Stimulated activated CD8-positive, alpha-beta memory T cell treated with anti-CD3 and anti-CD28 coated beads, Interleukin-7, amount 100 ng/mL, for 24 hours (primary cell): ENCODE measurements around the gene CKAP4.
"Not testable (repeated sequence)": the region's sequence is repeated elsewhere in the genome, so short reads cannot be mapped to it uniquely, and the experiment has no call there.

Experiments
- DNase-seq: peaks from one replicate; pipeline ENCODE4 v3.0.0-alpha.2; 2020; ENCODE audit warnings: low read depth

Gene CKAP4, protein sequence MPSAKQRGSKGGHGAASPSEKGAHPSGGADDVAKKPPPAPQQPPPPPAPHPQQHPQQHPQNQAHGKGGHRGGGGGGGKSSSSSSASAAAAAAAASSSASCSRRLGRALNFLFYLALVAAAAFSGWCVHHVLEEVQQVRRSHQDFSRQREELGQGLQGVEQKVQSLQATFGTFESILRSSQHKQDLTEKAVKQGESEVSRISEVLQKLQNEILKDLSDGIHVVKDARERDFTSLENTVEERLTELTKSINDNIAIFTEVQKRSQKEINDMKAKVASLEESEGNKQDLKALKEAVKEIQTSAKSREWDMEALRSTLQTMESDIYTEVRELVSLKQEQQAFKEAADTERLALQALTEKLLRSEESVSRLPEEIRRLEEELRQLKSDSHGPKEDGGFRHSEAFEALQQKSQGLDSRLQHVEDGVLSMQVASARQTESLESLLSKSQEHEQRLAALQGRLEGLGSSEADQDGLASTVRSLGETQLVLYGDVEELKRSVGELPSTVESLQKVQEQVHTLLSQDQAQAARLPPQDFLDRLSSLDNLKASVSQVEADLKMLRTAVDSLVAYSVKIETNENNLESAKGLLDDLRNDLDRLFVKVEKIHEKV

GRCh38 chr12:106247674-106248311 lies at the start of gene CKAP4:
Gene CKAP4, minus strand, starts transcription at chr12:106248020. Its CDS starts 169 bp downstream, at chr12:106247851.
- no peak for DNase-seq

- DNase-seq, result no peak
These were observed 49.3 kb upstream of the CKAP4 start for GRCh38 chr12:106297075-106297474.

- no peak for DNase-seq
These were observed 48.5 kb upstream of the CKAP4 start for GRCh38 chr12:106296179-106296877.

GRCh38 chr12:106292339-106292738 lies 44.5 kb upstream of the CKAP4 start:
- no peak for DNase-seq

DNA sequence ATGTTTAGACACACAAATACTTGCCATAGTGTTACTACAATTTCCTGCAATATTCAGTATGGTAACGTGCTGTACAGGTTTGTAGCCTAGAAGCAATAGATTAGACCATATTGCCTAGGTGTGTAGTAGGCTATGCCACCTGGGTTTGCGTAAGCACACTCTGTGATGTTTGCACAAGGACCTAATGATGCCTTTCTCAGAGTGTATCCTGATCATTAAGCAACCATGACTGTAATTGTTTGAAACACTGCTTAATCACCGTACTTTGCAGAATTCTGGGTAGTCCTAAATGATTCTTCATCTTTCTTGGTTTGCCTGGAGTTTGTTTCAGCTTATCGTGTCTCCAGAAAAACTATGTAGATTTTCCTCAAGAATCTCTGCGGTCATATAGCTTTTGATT lies 43.5 kb upstream of the CKAP4 start:
- DNase-seq, result no peak

GRCh38 chr12:106290666-106291065 lies 42.8 kb upstream of the CKAP4 start:
- DNase-seq, result no peak

DNA sequence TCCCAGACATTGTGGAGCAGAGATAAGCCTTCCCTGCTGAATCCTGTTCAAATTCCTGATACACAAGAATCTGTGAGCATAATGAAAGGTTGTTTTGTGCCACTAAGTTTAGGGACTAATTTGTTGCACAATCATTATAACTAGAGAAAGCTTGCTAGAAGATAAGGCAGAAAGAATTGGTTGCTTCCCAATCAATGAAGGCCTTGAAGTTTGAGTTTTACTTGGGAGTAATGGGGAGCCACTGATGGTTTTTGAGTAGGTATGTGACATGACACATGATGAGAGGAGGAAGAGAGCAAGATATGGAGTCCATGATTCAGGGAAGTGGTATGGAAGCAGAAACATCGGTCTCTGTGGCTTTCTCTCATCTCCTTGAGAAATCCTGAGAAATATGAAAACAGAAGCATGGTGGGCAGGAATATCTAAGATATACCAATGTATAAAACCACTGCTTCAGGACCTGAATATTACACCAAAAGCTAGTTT lies 41.4 kb upstream of the CKAP4 start:
- no peak for DNase-seq

GRCh38 chr12:106288494-106289195 lies 40.8 kb upstream of the CKAP4 start:
- no peak for DNase-seq

DNA sequence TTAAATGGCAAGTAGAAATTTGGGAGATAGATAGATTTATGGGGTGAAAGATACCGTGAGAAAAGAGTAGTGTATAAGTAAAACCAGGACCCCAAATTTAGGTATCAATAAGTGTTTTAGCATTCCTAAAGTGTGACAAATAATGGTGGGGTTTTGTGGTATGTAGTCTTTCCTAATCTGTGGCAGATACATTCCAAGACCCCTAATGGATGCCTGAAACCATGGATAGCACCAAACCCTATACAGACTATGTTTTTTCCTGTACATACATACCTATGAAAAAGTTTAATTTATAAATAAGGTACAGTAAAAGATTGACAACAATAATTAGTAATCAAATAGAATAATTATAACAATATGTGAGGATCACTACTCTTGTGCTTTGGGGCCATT lies 40.3 kb upstream of the CKAP4 start:
- DNase-seq, result no peak

GRCh38 chr12:106287364-106287763 lies 39.5 kb upstream of the CKAP4 start:
- DNase-seq, result no peak

DNA sequence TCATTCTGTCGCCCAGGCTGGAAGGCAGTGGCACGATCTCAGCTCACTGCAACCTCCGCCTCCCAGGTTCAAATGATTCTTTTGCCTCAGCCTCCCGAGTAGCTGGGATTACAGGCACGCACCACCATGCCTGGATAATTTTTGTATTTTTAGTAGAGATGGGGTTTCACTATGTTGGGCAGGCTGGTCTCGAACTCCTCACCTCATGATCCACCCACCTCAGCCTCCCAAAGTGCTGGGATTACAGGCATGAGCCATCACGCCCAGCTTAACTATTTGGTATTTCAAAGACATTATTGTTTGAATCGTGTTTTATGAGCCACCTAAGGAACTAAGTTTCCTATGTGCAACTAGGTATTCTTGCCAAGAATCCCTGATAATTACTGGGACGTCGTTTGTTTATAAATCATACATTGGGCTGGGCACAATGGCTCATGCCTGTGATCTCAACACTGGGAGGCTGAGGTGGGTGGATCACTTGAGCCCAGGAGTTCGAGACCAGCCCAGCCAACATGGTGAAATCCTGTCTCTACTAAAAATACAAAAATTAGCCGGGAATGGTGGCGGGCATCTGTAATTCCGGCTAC lies 38.8 kb upstream of the CKAP4 start:
- not testable (repeated sequence) for DNase-seq

GRCh38 chr12:106285982-106286381 lies 38.2 kb upstream of the CKAP4 start:
- no peak for DNase-seq

- no peak for DNase-seq
These were observed 36.7 kb upstream of the CKAP4 start for GRCh38 chr12:106284358-106285105.

DNA sequence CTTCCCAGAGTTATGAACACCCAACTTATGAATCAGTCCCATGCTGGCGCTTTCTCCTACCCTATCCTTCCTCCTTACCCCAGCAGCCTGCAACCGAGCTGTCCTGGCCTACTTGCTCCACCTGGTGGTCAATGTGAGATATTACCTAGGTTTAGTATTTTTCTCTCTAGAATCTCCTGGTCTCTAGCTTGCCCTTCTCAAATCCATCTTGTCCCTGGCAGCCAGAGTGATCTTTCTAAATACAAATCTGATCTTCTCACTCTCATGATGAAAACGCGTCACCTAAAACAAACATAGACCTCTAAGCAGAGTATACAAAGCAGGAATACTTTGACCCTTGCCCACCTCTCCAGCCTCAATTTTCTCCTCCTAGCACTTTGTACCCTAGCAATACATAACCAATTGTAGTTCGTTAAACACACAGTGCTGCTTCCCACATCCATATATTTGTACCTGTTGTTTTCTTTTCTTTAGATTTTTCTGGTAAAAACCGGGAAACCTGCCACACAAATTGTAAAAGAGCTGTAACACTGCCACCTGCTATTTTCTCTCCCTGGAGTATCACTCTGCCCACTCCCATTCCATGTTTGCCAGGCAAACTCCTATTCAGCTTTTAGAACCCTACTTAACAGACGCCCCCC lies 34.8 kb upstream of the CKAP4 start:
- no peak for DNase-seq

GRCh38 chr12:106281804-106282203 lies 34.0 kb upstream of the CKAP4 start:
- DNase-seq, result no peak

- DNase-seq, result no peak
These were observed 33.4 kb upstream of the CKAP4 start for GRCh38 chr12:106281056-106281782.

DNA sequence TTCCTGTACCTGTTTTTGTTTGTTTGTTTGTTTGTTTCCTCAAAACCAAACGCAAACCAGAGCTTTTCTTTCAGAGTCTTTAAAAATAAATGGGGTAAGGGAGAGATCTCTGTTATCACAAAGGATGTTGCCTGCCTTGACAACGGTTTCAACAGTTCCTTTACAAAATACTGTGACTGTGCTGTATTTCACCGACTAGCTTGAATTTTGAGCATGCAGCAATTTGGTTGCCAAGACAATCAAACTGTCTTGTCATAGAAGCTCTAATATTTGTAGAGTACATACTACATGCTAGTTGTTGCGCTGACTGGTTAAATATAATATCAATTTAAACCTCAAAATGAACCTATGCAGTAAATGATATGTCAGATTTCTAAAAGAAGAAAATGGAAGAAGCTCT lies 32.3 kb upstream of the CKAP4 start:
- no peak for DNase-seq

- DNase-seq, result no peak
These were observed 28.4 kb upstream of the CKAP4 start for GRCh38 chr12:106276032-106276740.

- no peak for DNase-seq
These were observed 27.6 kb upstream of the CKAP4 start for GRCh38 chr12:106275458-106275857.
